GM18909 (cell line): Measurements from ENCODE around the gene MZT2B.
"Not testable (repeated sequence)": the region's sequence is repeated elsewhere in the genome, so short reads cannot be mapped to it uniquely, and the experiment has no call there.

Experiments
- ATAC-seq: cut with Tn5 transposase; IDR thresholded peaks from one replicate; pipeline ENCODE4 v1.9.1; 2021; ENCODE audit warnings: mild to moderate bottlenecking; ENCODE audit not compliant: unreplicated experiment, poor library complexity

The MZT2B gene

DNA sequence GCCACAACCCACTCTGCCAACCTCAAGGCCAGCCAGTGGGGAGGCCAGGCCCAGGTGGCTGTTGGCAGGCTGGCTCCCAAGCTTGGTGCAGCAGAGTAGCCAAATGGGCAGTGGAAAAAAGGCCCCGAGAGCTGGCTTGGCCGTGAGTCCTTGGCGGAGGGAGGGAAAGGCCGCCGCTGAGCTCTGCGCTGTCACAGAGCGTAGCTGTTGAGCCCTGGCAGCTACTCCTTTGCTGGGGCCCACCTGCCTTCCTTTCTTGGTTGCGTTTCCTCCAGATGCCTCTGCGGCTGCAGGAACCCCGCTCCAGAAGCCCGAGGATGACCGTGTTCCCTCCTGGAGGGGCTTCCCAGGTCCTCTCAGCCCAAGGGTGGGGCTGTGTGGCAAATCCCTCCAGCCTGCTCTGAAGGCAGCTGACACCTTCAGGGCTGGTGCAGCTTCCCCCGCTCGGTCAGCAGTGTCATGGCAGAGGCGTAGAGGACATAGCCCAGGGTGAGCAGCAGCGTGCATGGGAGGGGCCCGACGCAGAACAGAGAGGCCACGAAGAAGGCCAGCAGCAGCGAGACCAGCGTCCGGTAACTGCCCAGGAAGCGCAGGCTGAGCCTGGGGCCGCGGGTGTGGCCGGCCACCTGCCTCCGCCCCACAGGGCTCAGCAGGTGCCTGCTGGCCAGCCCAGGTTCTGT lies 29.8 kb upstream of the MZT2B start:
- ATAC-seq: not testable (repeated sequence)

DNA sequence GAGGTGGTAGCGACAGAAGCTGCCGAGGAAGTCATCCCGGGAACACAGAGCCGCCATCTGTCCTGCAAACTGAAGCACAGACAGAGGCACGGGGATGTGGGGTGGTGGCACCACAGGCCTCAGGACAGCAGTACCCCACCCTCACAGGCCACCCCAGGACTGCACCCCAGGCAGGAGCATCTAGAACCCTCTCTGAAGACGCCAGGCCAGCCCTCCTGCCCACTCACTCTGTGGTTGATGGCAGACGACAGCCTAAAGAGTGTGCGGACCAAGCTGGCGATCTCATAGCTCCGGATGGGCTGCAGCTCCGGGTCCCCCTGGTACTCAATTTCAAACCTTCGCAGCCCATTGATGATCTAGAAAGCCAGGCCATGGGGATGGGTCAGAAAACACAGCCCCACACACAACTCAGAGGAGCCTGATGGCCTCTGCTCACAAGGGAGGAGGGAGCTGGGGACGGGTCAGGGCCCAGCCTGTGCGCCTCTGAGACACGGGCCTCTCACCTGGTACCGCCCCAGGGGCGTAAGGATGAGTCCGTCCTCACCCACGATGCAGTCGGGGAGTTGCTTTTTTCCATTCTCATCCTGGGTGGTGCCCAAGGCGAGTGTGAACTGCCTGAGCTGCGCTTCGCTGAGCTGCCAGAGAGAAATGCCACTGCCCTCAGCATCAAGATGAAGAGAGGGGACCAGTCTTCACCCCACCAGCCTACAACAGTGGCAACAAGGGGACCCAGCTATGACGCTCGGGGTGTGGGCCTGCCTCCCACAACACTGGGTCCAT lies 29.1 kb upstream of the MZT2B start:
- no peak for ATAC-seq

DNA sequence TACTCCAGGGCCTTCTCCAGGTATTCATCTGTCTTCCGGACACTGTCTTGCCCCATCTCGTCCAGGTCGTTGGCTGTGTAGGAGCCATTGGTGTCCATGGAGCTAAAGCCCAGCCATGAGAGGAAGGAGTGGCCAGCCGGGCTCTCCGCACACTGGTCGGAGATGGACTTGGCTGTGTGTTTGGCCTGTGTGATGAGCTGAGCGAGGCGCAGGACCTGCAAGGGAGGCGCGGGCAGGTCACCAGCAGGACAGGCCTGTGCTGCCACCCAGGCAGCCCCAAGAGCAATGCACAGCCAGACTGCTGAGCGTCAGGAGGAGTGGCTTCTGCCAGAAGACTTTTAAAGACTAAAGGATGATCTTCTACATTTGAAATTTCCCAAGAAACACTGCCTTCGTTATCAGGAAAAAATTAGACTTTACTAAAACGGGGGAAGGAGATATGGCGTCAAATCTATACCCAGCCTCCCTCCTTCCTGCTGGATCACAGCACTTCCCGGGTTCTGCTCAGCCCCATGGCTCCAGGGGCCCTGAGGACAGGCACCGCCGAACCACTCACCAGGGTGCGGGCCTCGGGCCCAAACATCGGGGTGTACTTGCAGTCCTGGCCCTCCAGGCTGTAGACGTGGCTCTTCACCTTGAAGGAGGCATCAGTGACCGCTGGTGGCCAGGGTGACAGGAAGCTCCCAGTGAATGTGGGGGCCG lies 28.2 kb upstream of the MZT2B start:
- ATAC-seq: not testable (repeated sequence)

DNA sequence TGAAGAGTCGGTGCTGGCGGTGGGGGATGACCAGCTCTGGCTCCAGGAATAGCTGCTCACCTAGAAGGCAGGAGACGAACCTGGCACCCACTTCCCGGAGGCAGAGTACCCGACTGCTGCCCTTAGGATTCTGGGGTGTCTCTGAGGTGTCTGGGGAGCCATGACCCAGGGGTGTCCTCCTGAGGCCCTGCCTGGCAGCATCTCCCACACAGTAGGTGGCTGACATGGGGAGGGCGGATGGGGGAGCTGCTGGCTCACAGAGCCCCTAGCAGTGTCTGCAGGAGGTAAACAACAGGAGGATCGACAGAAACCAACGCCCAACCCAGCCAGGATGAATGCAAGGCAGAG lies 27.7 kb upstream of the MZT2B start:
- ATAC-seq: not testable (repeated sequence)

DNA sequence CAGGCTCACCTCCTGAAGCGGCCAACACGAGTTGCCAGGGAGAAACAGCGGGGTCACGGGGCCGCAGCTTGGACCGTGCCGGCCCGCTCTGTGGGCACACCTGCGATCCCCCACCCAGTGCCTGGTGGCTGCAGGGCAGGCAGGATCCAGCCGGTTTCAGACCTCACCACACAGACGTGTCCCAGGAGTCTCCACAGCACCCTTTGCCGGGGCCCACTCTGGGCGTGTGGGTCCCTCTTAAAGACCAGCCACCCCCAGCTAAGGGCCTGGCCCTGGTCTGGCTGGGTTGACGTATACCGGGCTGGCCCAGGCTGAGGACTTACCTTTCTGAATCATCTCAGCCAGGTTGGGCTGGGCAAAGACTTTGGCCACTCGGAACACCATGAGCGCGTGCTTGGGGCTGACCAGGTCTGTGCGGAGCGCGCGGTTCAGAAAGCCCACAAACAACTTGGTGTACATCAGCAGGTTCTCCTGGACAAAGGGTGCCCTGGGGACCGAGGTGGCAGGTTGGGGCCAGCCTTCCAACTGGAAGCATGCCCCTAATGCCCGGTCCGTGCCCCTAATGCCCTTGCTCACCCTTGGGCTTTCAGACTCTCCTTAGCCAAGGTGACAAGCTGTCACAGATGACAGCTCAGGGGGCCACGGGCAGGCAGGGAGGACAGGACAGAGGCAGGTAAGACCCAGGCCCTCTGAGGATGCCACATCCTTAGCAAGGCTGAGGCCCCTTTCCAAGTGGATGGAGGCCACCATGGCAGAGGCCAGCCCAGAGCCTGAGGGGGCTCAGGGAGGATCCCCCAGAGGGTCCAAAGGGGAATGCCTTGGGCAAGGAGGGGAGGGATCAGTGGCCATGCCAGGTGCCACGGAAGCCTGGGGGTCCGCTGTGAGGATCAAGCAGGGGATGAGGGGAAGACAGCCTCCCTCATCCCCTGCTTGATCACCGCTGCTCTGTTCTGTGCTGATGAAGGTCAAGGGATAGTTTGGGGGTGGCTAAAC lies 27.0 kb upstream of the MZT2B start:
- no peak for ATAC-seq

DNA sequence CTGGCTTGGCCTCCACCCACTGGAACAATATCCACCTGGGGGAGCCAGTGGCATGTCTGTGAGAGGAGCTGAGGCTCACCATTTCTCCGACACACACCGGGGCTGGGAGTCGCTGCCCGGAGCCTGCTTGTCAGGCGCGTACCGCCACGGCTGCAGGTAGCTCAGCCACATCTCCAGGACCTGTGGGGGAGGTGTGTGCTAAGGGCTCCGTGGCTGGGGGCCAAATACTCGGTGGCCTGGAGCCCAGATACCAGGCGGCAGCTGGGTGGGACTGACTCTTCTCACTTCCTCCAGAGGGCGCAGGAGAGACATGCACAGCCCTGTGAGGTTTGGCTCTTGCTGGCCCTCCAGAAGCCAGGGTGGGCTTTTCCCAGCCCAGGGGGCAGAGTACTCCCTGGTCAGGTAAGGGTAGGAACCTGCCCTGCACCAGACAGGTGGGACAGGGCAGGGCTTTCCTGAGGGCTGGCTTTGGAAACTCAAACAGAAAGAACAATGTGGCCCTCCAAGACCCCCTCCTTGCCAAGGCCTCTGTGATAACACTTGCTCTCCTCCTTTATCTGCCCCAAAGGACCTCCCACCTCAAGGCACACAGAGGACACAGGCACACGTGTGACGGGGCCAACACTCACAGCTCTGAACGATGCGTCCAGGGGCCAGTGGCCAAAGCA lies 26.0 kb upstream of the MZT2B start:
- not testable (repeated sequence) for ATAC-seq

DNA sequence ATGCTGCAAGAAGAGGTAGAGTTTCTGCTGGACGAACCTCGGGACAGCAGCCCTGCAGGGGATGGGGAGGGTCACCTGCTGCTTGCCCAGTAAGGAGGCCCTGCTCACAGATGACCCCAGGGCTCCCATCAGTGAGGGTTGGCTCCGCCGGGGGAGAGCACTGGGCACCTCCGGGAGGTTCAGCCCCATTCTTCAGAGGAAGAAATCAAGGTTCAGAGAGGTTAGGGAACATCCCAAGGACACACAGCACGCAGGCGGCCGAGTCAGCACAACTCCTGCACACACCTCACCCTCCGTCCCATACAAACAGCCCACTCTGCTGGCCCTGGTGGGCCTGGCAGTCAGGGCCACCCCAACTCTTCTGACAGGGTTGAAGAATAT lies 25.4 kb upstream of the MZT2B start:
- ATAC-seq: no peak

DNA sequence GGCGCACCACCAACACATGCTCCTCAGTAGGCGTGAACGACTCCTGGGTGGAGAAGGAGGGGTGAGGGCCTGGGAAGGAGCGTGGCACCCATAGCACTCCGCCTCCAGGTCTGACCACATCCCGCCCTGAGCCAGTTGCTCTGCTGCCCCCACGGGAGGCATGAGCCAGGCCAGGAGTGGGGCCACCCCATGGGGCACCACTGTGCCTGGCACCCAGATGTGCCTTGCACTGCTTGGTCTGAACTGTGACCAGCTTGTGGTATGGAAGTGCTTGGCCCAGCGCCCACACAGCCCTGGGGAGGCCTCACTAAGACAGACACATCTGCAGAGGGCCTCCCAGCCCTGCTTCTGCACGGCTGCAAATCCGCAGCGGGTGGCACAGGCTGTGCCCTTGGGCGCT lies 24.7 kb upstream of the MZT2B start:
- peak; percentile 52 for ATAC-seq

DNA sequence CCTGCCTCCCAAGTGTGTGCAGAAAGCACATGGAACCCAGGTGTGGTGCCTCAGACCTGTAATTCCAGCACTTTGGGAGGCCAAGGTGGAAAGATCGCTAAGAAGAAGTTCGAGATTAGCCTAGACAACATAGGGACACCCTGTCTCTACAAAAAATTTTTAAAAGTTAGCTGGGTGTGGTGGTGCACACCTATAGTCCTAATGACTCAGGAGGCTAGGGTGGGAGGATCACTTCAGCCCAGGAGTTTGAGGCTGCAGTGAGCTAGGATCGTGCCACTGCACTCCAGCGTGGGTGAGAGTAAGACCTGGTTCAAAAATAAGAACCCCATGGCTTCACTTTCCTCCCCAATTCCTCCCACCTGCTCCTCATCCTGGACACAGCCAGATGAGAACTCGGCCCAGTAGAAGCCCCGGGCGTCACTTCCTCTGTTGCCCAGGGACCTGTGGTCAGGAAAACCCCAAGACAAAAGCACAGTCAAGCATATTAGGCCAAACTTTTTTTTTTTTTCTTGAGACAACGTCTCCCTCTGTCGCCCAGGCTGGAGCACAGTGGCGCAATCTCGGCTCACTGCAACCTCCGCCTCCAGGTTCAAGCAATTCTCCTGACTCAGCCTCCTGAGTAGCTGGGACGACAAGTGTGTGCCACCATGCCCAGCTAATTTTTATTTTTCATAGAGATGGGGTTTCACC lies 24.1 kb upstream of the MZT2B start:
- ATAC-seq: peak; percentile 82

DNA sequence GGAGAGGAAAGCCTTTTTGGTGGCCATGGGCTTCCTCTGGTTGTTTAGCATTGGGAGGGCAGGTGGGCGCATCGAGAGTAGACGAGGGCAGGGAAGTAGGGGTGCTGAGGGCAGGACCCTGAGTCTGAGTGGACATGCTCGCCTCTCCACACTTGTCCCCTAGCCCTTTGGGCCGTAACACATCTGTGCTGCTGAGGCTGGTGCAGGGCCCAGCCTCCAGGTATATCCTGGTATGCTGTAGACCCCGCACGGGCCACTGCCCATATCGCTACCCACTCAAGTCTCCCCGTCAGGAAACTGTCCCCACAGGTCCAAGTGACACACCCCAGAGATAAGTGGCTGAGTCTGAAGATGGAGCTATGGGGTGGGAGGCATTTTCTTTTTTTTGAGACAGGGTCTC lies 23.4 kb upstream of the MZT2B start:
- ATAC-seq: no peak

DNA sequence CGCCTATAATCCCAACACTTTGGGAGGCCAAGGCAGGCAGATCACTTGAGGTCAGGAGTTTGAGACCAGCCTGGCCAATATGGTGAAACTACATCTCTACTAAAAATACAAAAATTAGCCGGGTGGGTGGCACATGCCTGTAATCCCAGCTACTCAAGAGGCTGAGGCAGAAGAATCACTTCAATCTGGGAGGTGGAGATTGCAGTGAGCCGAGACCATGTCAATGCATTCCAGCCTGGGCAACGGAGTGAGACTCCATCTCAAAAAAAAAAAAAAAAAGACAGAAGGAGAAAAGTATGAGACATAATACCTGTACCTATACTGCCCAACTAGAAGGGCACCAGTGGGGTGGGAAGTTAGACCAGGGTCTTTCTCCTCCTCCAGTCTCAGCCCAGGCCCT lies 22.7 kb upstream of the MZT2B start:
- not testable (repeated sequence) for ATAC-seq

DNA sequence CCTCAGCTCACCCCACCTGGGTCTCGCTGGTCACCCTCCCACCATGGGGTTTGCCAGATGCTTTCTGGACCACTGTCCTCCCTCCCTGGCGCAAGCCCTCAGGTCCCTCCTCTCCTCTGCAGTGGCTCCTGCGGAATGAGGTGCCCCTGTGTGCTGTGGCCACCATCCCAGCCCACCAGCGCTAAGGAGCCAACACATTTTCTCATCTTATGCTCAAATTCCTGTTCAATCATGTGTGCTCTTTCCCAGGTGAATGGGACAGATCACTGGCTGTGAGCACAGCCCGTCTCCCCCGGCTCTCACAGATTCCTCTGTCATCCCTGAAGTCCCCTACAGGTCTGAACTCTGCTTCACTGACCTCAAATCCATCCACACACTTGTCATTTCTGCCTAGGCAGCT lies 21.9 kb upstream of the MZT2B start:
- no peak for ATAC-seq

DNA sequence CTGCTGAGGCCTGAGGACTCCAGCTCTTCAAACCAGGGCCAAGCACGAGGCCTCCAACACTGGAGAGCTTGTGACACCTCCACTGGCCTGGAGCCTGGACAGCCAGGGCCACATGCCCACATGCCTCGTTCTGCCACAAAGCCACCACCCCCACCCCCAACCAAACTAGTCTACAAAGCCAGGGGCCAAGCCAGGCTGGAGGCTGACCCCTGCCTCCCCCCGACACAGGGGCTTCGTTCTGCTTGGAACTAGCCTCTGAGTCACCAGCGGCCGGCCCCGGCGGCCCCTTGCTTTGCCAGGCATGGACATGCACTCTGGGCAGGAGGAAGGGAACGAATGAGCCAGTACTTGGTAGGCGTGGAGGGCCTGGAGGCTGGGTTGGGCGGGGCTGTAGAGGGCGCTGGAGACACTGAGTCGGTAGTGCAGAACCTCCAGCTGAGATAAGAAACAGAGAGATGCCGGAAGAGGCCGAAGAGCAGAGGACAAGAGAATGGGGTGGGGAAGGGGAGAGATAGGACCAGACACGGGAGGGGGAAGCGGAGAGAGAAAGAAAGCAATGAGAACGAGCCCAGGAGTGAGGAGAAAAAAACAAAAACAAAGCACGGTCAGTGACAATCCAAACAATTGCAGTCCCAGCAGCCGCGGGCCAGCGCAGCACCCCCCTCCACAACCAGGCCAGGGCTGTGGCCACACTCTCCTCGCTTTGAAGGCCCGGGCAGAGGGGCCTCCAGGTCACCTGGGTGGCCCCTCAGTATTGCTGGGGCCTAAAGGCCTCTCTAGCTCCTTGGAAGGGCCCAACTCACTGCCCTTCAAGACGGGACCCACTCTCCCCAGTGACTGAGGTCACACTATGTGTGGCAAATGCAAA lies 21.0 kb upstream of the MZT2B start:
- ATAC-seq: not testable (repeated sequence)

DNA sequence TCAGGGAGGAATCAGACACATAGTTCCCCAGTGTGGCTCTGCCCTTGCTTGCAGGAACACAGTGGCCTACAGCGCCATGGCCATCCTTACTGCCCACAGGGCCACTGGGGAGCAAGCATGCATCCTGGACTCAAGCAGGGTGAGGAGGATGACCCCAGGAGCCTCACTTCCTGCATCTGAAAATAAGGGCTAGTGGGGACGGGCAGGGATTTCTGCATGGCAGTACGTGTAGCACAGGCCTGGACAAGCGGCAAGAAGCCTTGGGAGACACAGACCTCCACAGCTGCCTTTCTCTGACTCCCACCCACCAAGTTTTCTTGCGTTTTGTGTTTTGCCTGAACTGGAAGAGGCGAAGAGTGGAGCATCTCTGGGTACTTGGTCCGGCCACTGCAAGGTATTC lies 19.6 kb upstream of the MZT2B start:
- not testable (repeated sequence) for ATAC-seq

DNA sequence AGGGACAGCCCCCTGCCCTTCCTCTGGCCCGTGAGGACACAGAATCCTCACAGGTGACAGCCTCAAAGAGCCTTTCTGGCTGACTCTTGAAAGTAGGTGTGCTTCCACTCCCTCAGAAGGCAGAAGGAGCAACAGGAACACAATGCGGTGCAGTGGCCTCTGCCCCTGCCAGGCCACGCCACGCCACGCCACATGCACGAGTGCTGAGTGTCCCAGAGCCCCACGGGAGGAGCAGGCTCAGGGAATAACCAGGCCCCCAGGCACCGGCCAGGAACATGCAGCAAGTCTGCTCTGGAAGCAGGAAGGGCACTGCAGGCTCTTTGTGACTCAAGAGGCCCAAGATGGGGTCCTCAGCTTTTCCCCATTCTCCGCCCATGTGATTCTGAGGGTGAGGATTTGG lies 19.1 kb upstream of the MZT2B start:
- ATAC-seq: no peak

DNA sequence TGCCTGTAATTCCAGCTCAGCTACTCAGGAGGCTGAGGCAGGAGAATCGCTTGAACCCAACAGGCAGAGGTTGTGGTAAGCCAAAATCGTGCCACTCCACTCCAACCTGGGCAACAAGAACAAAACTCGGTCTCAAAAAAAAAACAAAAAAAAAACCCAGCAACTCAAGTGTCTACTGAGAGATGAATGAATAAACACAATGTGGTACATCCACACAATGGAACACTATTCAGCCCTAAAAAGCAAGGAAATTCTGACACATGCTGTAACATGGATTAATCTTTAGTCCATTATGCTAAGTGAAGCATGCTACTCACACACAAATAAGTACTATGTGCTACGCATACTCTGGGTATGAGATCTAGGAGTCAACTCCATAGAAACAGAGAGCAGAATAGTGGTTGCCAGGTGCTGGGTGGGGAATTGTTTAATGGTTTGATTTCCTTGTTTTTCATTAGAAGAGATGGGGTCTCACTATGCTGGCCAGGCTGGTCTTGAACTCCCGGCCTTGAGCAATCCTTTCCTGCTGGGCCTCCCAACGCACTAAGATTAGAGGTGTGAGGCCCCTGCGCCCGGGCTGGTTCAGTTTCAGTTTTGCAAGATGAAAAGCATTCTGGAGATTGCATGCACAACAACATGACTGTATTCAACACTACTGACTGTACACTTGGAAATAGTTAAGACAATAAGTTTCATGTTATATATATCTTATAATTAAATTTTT lies 16.6 kb upstream of the MZT2B start:
- no peak for ATAC-seq

DNA sequence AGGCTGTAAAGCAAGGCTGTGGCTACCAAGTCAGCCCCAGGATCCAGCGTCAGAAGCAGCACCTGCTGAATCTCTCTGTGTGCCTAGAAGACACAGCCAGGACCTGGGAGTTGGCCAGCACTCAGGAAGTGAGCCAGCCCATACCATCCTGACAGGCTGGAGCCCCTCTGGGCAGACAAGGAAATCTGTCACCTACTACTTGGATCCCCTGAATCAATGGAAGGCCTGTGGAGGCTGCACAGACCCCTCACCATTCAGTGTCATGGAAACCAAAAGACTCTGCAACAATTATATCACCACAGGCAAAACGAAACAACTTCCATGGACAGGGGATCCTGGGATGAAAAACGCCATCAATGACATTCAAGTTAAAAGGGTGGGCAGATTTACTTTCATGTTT lies 15.5 kb upstream of the MZT2B start:
- not testable (repeated sequence) for ATAC-seq

DNA sequence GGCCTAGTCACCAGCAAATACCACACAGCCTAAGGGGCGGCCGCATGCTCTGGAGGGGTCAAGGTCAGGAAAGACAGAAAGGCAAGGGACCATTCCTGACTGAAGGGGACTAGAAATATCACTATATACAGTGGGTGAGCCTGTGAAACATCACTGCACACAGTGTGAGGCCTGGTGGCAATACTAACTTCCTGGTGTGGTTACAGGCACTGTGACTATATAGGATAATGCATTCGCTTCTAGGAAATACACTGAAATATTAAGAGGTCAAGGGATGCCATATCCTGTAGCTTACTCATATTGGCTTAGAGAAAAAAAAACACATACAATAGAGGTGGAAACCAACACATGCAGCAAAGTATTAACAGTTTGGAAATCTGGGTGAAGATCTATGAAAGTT lies 12.9 kb upstream of the MZT2B start:
- not testable (repeated sequence) for ATAC-seq
